GM23338 (cell line): Measurements from ENCODE around the gene LIPM. TPM values are rescaled to one million over a fixed set of nuclear protein-coding genes. Genes with fewer than 3 reads are reported as not detected.

ENCODE experiments used
- ATAC-seq: fragments of 200-7000 bp; cut with Tn5 transposase; 3 replicates; pipeline ENCODE4 v1.9.1; 2020
- DNase-seq: peaks from one replicate; pipeline ENCODE4 v3.0.0-alpha.2; 2015; ENCODE audit warnings: low spot score
- H2AFZ ChIP-seq: fragments of 200-600 bp; sonication (generic); 2 replicates; pipeline ENCODE4 v1.8.0; 2016; ENCODE audit warnings: antibody characterized with exemption, mild to moderate bottlenecking, moderate library complexity
- H3F3A ChIP-seq: fragments of 200-600 bp; sonication (generic); replicated peaks from 2 replicates; pipeline ENCODE4 v1.8.0; 2017; ENCODE audit warnings: antibody characterized with exemption, mixed run types, low read depth
- H3K27ac ChIP-seq: fragments of 200-600 bp; sonication (generic); 2 replicates; pipeline ENCODE4 v1.6.1; 2016; ENCODE audit warnings: low read depth
- H3K27me3 ChIP-seq: fragments of 200-600 bp; sonication (generic); 2 replicates; pipeline ENCODE4 v1.8.0; 2016; ENCODE audit warnings: mild to moderate bottlenecking, mixed run types, moderate library complexity; ENCODE audit not compliant: insufficient read depth
- H3K36me3 ChIP-seq: fragments of 200-600 bp; sonication (generic); 2 replicates; pipeline ENCODE4 v1.8.0; 2016; ENCODE audit warnings: mild to moderate bottlenecking; ENCODE audit not compliant: insufficient read depth
- H3K4me1 ChIP-seq: fragments of 200-600 bp; sonication (generic); 2 replicates; pipeline ENCODE4 v1.8.0; 2016; ENCODE audit warnings: mild to moderate bottlenecking, moderate library complexity; ENCODE audit not compliant: insufficient read depth
- H3K4me2 ChIP-seq: fragments of 200-600 bp; sonication (generic); 2 replicates; pipeline ENCODE4 v1.7.1; 2017; ENCODE audit warnings: mixed run types
- H3K4me3 ChIP-seq: fragments of 200-600 bp; sonication (generic); 2 replicates; pipeline ENCODE4 v1.6.1; 2016; ENCODE audit warnings: mixed run types
- H3K79me2 ChIP-seq: fragments of 200-600 bp; sonication (generic); replicated peaks from 2 replicates; pipeline ENCODE4 v1.8.0; 2017; ENCODE audit warnings: mild to moderate bottlenecking; ENCODE audit not compliant: insufficient read depth
- H3K9me2 ChIP-seq: fragments of 200-600 bp; sonication (generic); 2 replicates; pipeline ENCODE4 v1.8.0; 2017; ENCODE audit not compliant: insufficient read depth
- H4K20me1 ChIP-seq: fragments of 200-600 bp; sonication (generic); replicated peaks from 2 replicates; pipeline ENCODE4 v1.8.0; 2017; ENCODE audit warnings: mild to moderate bottlenecking; ENCODE audit not compliant: insufficient read depth
- H3K27ac Mint-ChIP-seq: 2 replicates; pipeline ENCODE4 v1.8.0; 2020; ENCODE audit warnings: inconsistent platforms, mild to moderate bottlenecking, moderate library complexity, mixed read lengths
- H3K27me3 Mint-ChIP-seq: 3 replicates; pipeline ENCODE4 v1.8.0; 2022; ENCODE audit warnings: low read depth, mild to moderate bottlenecking, moderate library complexity, mixed read lengths, inconsistent platforms; ENCODE audit not compliant: insufficient read depth, poor library complexity
- H3K36me3 Mint-ChIP-seq: 3 replicates; pipeline ENCODE4 v1.8.0; 2021; ENCODE audit warnings: low read depth, mild to moderate bottlenecking, inconsistent platforms, moderate library complexity, mixed read lengths
- H3K4me1 Mint-ChIP-seq: 3 replicates; pipeline ENCODE4 v1.8.0; 2020; ENCODE audit warnings: mild to moderate bottlenecking, inconsistent platforms, mixed read lengths
- H3K4me3 Mint-ChIP-seq: 3 replicates; pipeline ENCODE4 v1.8.0; 2021; ENCODE audit warnings: moderate library complexity, mild to moderate bottlenecking, inconsistent platforms, mixed read lengths
- H3K9me3 Mint-ChIP-seq: 3 replicates; pipeline ENCODE4 v1.8.0; 2020; ENCODE audit warnings: moderate library complexity, mild to moderate bottlenecking, inconsistent platforms, mixed read lengths
- CREB1 ChIP-seq: fragments of 250-450 bp; sonication (Bioruptor Pico); IDR thresholded peaks from 2 replicates; pipeline ENCODE4 v1.5.0; 2020; ENCODE audit warnings: low read depth, mild to moderate bottlenecking, moderate library complexity
- CTCF ChIP-seq, 2 experiments: fragments of 200-600 bp in 1 of 2; sonication (generic) in 1 of 2; conservative IDR thresholded peaks; 2 replicates each; pipeline versions ENCODE4 v1.5.1 to v1.6.1; 2016 to 2017; ENCODE audit warnings: antibody characterized with exemption in 2 of 2, low read depth in 2 of 2, mild to moderate bottlenecking in 2 of 2, moderate library complexity in 1 of 2
- ETS1 ChIP-seq: IDR thresholded peaks from 2 replicates; pipeline ENCODE4 v1.6.1; 2016; ENCODE audit warnings: antibody characterized with exemption
- POLR2AphosphoS5 ChIP-seq: IDR thresholded peaks from 2 replicates; pipeline ENCODE4 v1.6.1; 2016; ENCODE audit warnings: antibody characterized with exemption, low read depth
- STAT1 ChIP-seq: IDR thresholded peaks from one replicate; pipeline ENCODE4 v1.6.1; 2016; ENCODE audit warnings: antibody characterized with exemption; ENCODE audit not compliant: unreplicated experiment
- ZNF114 ChIP-seq: fragments of 250-450 bp; sonication (Bioruptor Pico); IDR thresholded peaks from 2 replicates; pipeline ENCODE4 v1.5.0; 2020; ENCODE audit warnings: mild to moderate bottlenecking, moderate library complexity
- ZNF331 ChIP-seq: fragments of 250-450 bp; sonication (Bioruptor Pico); IDR thresholded peaks from 2 replicates; pipeline ENCODE4 v1.5.0; 2020; ENCODE audit warnings: low read depth, mild to moderate bottlenecking, moderate library complexity
- polyA plus RNA-seq: library from polyadenylated mRNA; unstranded; fragments of >200 nt; fragmentation: Nextera tagmentation; extraction: Ambion mirVana; gene quantifications from 2 replicates; pipeline ENCODE4 v1.2.1, GENCODE V29; 2016
- total RNA-seq: library from RNA; depleted of rRNA; stranded (reverse); fragments of >200 nt; shearing (Covaris generic); gene quantifications from 2 replicates; pipeline ENCODE4 v1.2.3, GENCODE V29; 2014

Gene LIPM
- total and polyA plus RNA-seq, 2 experiments from 2014 or later: not detected

DNA sequence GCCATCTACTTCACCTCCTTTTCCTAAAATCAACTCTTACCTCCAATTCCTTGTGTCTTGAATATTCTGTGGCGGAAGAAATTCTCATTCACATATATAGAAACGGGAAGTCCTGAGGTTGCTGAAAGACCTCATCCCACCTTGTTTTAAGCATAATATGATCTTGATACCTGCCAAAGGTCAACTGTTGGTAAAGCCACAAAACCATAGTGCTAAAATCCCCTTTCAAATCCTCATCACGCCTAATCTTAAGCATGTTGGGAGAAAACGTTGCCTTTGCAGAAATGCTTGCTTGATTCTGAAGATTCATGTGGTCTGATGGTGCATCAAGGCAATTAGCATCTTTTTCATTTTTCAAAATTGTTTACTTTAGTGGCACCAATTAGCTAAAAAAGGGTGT, 40.6 kb downstream of the LIPM start:
- Mint-ChIP-seq H3K9me3 (no peaks in the 10 kb centered on the region), H3K36me3 (no peaks in the 10 kb centered on the region), H3K27ac (no peak overlapping the region), H3K4me1 (peaks cover 6% of the 10 kb centered on the region; the same call in 1 of the 3 replicates), H3K27me3 (no peaks in the 10 kb centered on the region), H3K4me3 (no peak overlapping the region)
- no peak for TF ChIP-seq ZNF331 (CRISPR knock-in tag)
- TF ChIP-seq CTCF (conservative IDR thresholded peaks at IDR 0.05; ENCODE audit: low read depth in 2 of 2): no peak
- no peak for TF ChIP-seq CREB1 (CRISPR knock-in tag)
- TF ChIP-seq POLR2AphosphoS5: no peak
- Histone ChIP-seq H3K9me2 (no peaks in the 10 kb centered on the region), H3F3A (no peaks in the 10 kb centered on the region), H3K27ac (no peak overlapping the region), H3K4me2 (no peak overlapping the region), H3K4me3 (no peak overlapping the region), H3K36me3 (no peaks in the 10 kb centered on the region), H2AFZ (no peak overlapping the region), H3K4me1 (peaks cover 7% of the 10 kb centered on the region; the same call in 1 of the 2 replicates), H3K79me2 (no peaks in the 10 kb centered on the region), H4K20me1 (no peaks in the 10 kb centered on the region), H3K27me3 (no peaks in the 10 kb centered on the region)
- DNase-seq: no peak
- ATAC-seq: no peak

- H3K27me3 ChIP-seq: no peaks in the 10 kb centered on the region
- no peak overlapping the region for H3K4me3 Mint-ChIP-seq
- no peaks in the 10 kb centered on the region for H3K36me3 Mint-ChIP-seq
- no peaks in the 10 kb centered on the region for H3K9me3 Mint-ChIP-seq
- H3K36me3 ChIP-seq: no peaks in the 10 kb centered on the region
- ATAC-seq: no peak
- peaks cover 20% of the 10 kb centered on the region for H3K4me1 Mint-ChIP-seq
- H2AFZ ChIP-seq: no peak overlapping the region
- no peaks in the 10 kb centered on the region for H3K9me2 ChIP-seq
- no peaks in the 10 kb centered on the region for H3F3A ChIP-seq
- H3K4me3 ChIP-seq: no peak overlapping the region
- no peaks in the 10 kb centered on the region for H3K27me3 Mint-ChIP-seq
- no peak overlapping the region for H3K27ac Mint-ChIP-seq
- H3K79me2 ChIP-seq: no peaks in the 10 kb centered on the region
- TF ChIP-seq ETS1: no peak
- no peak for TF ChIP-seq ZNF114 (CRISPR knock-in tag)
- no peak for TF ChIP-seq CTCF (conservative IDR thresholded peaks at IDR 0.05; ENCODE audit: low read depth in 2 of 2)
- no peak for TF ChIP-seq ZNF331 (CRISPR knock-in tag)
- TF ChIP-seq STAT1: no peak
- H3K4me1 ChIP-seq: peaks cover 28% of the 10 kb centered on the region
- no peak overlapping the region for H3K27ac ChIP-seq
- DNase-seq: no peak
- no peak overlapping the region for H3K4me2 ChIP-seq
- H4K20me1 ChIP-seq: no peaks in the 10 kb centered on the region
Measured at GRCh38 chr10:88848499-88848898, 46.0 kb downstream of the LIPM start.
